NT2/D1 (cell line): ENCODE measurements around the gene MAML2.

ENCODE experiments used
- YY1 ChIP-seq: IDR thresholded peaks from 2 replicates; pipeline ENCODE4 v1.6.1; 2011; ENCODE audit not compliant: insufficient read length, insufficient read depth
- ZNF274 ChIP-seq: IDR thresholded peaks from 2 replicates; pipeline ENCODE4 v1.6.1; 2011; ENCODE audit warnings: mild to moderate bottlenecking, low read depth, low read length

DNA sequence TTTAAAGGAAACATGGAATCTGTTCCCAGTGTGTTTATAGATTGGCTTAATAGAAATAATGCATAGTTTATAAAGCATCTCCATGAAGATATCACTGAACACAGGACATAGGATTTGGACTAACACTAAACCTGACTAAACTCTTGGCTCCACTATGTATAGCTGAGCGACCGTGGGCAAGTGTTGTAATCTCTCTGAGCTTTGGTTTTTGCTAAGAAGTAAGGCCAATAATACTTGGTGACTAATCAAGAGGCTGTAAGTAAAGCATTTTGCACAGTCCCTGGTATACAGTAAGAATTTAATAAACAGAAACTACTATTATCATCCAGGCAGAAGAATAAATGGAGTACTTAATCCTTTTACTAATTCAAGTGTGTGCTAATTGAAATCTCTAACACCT is 293.6 kb downstream of the MAML2 start:
- no peak for TF ChIP-seq ZNF274
- TF ChIP-seq YY1: no peak
